AG04449 (cell line): Measurements from ENCODE around the gene HOXB8.

Experiments used
- CTCF ChIA-PET: fragments of 350-600 bp; formaldehyde crosslinking; extraction: SDS; loops from one replicate; lab custom pipeline; 2021; ENCODE audit warnings: antibody characterized with exemption; lab: Yijun Ruan, JAX
- POLR2A ChIA-PET: fragments of 400-600, 350-600 bp; formaldehyde crosslinking; extraction: SDS; loops from one replicate; lab custom pipeline; 2020; ENCODE audit warnings: antibody characterized with exemption, inconsistent platforms; lab: Yijun Ruan, JAX
- DNase-seq: peaks from one replicate; pipeline ENCODE4 v3.0.0-alpha.2; 2010; ENCODE audit warnings: low read depth, low spot score
- H3K4me3 ChIP-seq: 2 replicates; pipeline ENCODE4 v1.5.1; 2011; ENCODE audit warnings: low read depth, mild to moderate bottlenecking, control low read depth, low read length
- TF ChIP-seq, protein P1 (sequence below): IDR thresholded peaks from one replicate; pipeline ENCODE4 v1.5.1; 2011; ENCODE audit warnings: mild to moderate bottlenecking, moderate library complexity, low read length, control low read depth, inconsistent platforms; ENCODE audit not compliant: insufficient read depth; ENCODE audit errors: missing control alignments

Gene HOXB8

GRCh38 chr17:48609033-48609432 lies 6.1 kb downstream of the HOXB8 start:
- no peak for DNase-seq
- POLR2A ChIA-PET, result interaction anchor here (0.8 to 1.4 kb wide), 3 partner anchors 11 to 21 kb away, joined by 3 to 5 read pairs (median 4); no protein-coding TSS in a partner anchor
- CTCF ChIA-PET, result interaction anchor here (0.9 to 4.5 kb wide), 11 partner anchors 8 to 583 kb away, joined by 4 to 23 read pairs (median 6); partner anchors contain the start of gene HOXB5
- H3K4me3 ChIP-seq, result peak overlapping the region; percentile 67
- TF ChIP-seq, protein P1, sequence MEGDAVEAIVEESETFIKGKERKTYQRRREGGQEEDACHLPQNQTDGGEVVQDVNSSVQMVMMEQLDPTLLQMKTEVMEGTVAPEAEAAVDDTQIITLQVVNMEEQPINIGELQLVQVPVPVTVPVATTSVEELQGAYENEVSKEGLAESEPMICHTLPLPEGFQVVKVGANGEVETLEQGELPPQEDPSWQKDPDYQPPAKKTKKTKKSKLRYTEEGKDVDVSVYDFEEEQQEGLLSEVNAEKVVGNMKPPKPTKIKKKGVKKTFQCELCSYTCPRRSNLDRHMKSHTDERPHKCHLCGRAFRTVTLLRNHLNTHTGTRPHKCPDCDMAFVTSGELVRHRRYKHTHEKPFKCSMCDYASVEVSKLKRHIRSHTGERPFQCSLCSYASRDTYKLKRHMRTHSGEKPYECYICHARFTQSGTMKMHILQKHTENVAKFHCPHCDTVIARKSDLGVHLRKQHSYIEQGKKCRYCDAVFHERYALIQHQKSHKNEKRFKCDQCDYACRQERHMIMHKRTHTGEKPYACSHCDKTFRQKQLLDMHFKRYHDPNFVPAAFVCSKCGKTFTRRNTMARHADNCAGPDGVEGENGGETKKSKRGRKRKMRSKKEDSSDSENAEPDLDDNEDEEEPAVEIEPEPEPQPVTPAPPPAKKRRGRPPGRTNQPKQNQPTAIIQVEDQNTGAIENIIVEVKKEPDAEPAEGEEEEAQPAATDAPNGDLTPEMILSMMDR, result no peak

DNA sequence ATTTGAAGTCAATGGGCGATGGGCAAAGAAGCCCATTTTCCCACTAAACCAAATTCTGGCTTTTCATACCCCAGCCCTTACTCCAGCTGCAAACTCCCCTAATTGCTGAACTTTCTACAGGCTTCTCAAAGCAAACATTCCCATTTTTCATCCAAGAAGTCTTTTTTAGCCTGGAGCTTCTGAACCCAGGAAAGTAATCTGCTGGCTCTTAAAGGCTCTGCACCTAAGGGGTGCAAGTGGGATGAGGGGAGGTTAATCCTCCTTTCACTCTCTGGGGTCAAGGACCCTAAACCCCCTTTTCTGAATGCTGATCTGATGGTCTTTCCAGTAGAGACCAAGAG lies 6.6 kb downstream of the HOXB8 start:
- no peak overlapping the region for H3K4me3 ChIP-seq
- DNase-seq, result no peak
- CTCF ChIA-PET, result interaction anchor here (0.7 to 4.5 kb wide), 7 partner anchors 9 to 582 kb away, joined by 3 to 23 read pairs (median 6); no protein-coding TSS in a partner anchor
- TF ChIP-seq, protein P1, result no peak
- POLR2A ChIA-PET, result interaction anchor here (0.8 to 1.4 kb wide), 3 partner anchors 10 to 20 kb away, joined by 3 to 5 read pairs (median 4); no protein-coding TSS in a partner anchor

DNA sequence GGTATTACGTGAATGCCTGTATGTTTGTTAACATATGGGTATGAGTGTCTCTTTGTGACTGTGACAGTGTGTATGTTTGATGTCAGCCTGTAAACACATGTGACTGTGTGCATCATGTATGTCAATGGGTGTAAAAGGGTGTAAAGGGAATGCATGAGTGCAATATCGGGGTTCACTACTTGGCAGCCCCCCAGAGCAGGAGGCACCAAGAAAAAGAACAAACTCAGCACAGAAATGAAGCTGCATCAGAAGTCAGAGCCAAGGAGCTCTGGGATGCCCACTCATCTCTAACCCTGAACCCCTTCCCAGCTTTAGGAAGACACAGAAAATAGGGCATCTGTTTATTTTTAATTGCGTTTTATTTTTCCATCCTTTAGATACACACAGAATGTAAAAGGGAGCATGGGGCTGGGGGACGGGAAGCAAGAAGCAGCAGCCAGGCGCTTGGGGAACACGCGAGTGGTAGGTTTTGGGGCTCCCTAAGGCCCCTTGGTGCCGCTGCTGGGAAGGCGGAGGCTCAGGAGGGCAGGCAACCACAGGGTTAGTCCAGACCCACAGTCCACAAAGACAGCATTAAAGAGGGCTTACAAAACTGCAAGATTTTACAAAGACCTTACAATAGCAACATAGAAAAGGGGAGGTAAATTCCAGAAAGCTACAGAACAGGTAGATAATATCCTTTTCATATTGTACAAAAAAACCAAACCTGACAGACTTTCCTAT lies 8.0 kb downstream of the HOXB8 start:
- POLR2A ChIA-PET, result no interaction called here
- CTCF ChIA-PET, result interaction anchor here (0.7 to 4.5 kb wide), 10 partner anchors 11 to 391 kb away, joined by 3 to 23 read pairs (median 4); no protein-coding TSS in a partner anchor
- no peak for DNase-seq
- H3K4me3 ChIP-seq, result no peak overlapping the region
- TF ChIP-seq, protein P1, result no peak

- CTCF ChIA-PET, result interaction anchor here (0.7 to 4.5 kb wide), 9 partner anchors 8 to 298 kb away, joined by 3 to 23 read pairs (median 5); no protein-coding TSS in a partner anchor
- no peak for DNase-seq
- TF ChIP-seq, protein P1, result no peak
- POLR2A ChIA-PET, result no interaction called here
- no peak overlapping the region for H3K4me3 ChIP-seq
Observed at GRCh38 chr17:48605991-48606891, 8.9 kb downstream of the HOXB8 start.

GRCh38 chr17:48605409-48605919 lies 9.6 kb downstream of the HOXB8 start:
- H3K4me3 ChIP-seq, result peak overlapping the region; percentile 33; the same call in 1 of the 2 replicates
- TF ChIP-seq, protein P1, result no peak
- no peak for DNase-seq
- ChIA-PET CTCF (interaction anchor here (0.7 to 4.5 kb wide), 7 partner anchors 7 to 299 kb away, joined by 3 to 23 read pairs (median 3); no protein-coding TSS in a partner anchor), POLR2A (no interaction called here)
